ENCODE results near the gene ATP11A. TPM values are rescaled to one million over a fixed set of nuclear protein-coding genes. Genes with fewer than 3 reads are reported as not detected.
A peak's percentile ranks its signal among the peaks of the same experiment; 100 is the strongest.

Gene ATP11A
- total RNA-seq, 1 donor from 2014 or later, result 70.9 TPM

DNA sequence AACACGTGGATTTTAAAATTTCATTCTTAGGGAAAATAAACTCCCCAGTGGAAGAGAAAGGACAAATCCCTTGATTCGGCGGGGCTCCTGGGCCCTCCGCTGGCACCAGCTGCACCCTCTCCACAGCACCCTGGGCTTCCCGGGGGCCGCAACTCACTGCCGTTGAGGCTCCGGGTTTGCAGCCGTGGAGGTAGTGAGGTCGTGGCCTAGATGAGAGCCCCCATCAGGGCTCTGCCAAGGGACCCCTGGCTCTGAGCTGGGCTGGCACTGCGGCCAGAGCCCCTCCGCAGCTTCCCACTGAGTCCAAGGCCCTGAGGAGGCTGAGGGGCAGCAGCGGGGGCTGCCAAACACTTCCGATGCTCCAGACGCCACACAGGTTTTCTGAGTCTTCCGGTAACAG lies 145.5 kb downstream of the ATP11A start:
- DNase-seq (ENCODE audit: extremely low spot score, unreplicated experiment), result no peak
- H3K4me3 Mint-ChIP-seq, result no peak overlapping the region
- H3K27me3 Mint-ChIP-seq, result no peaks in the 10 kb centered on the region
- H3K36me3 Mint-ChIP-seq, result peaks cover 22% of the 10 kb centered on the region
- peaks cover 4% of the 10 kb centered on the region for H3K4me1 Mint-ChIP-seq (ENCODE audit: unreplicated experiment)
- H3K9me3 Mint-ChIP-seq, result no peaks in the 10 kb centered on the region
- TF ChIP-seq, protein P1, sequence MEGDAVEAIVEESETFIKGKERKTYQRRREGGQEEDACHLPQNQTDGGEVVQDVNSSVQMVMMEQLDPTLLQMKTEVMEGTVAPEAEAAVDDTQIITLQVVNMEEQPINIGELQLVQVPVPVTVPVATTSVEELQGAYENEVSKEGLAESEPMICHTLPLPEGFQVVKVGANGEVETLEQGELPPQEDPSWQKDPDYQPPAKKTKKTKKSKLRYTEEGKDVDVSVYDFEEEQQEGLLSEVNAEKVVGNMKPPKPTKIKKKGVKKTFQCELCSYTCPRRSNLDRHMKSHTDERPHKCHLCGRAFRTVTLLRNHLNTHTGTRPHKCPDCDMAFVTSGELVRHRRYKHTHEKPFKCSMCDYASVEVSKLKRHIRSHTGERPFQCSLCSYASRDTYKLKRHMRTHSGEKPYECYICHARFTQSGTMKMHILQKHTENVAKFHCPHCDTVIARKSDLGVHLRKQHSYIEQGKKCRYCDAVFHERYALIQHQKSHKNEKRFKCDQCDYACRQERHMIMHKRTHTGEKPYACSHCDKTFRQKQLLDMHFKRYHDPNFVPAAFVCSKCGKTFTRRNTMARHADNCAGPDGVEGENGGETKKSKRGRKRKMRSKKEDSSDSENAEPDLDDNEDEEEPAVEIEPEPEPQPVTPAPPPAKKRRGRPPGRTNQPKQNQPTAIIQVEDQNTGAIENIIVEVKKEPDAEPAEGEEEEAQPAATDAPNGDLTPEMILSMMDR (conservative IDR thresholded peaks at IDR 0.05), result no peak
- no peak overlapping the region for H3K27ac Mint-ChIP-seq

DNA sequence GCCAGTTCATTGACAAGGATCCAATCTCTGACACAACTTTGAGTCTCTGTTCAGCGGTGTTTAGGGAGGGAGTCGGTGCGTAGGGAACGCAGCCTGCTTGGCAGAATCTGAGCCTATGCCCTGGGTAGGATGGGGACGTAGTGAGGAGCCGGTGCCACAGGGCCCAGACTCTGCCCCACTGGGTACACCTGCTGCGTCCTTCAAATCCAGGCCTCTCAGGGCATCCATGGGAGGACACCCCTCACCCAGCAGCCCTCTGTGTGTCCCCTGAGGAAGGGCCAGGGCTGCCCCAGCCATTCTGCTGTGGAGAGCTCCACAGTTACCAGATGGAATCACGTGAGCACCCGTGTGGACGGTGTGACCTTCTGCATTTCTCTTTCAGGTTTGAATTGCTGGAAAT lies 146.0 kb downstream of the ATP11A start:
- TF ChIP-seq, protein P1 (conservative IDR thresholded peaks at IDR 0.05), result no peak
- no peak overlapping the region for H3K27ac Mint-ChIP-seq
- no peak for DNase-seq (ENCODE audit: extremely low spot score, unreplicated experiment)
- H3K4me1 Mint-ChIP-seq (ENCODE audit: unreplicated experiment), result peaks cover 4% of the 10 kb centered on the region
- H3K4me3 Mint-ChIP-seq, result no peak overlapping the region
- H3K36me3 Mint-ChIP-seq, result peaks cover 22% of the 10 kb centered on the region
- no peaks in the 10 kb centered on the region for H3K9me3 Mint-ChIP-seq
- H3K27me3 Mint-ChIP-seq, result no peaks in the 10 kb centered on the region

DNA sequence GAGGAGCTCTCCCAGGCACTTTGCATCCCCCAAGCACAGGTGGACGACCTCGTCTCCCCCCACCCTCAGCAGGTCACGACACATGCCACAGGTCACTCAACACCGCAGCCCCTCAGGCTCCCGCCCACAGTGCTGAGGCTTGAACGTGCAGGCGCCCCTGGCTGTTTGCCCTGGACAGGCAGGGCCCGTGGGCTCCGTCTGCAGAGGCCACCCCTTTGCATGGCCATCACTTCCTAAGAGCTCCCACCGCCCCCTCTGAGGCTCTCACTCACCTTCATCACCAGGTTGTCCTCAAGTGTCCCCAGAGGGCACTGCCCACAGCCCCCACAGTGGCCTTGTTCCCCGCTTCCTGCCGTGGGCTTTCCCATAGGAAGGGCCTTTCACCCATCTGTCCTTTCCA lies 147.1 kb downstream of the ATP11A start:
- TF ChIP-seq, protein P1 (conservative IDR thresholded peaks at IDR 0.05), result no peak
- H3K27ac Mint-ChIP-seq, result peak overlapping the region; percentile 62
- no peaks in the 10 kb centered on the region for H3K27me3 Mint-ChIP-seq
- H3K4me3 Mint-ChIP-seq, result no peak overlapping the region
- no peaks in the 10 kb centered on the region for H3K9me3 Mint-ChIP-seq
- DNase-seq (ENCODE audit: extremely low spot score, unreplicated experiment), result no peak
- peaks cover 4% of the 10 kb centered on the region for H3K4me1 Mint-ChIP-seq (ENCODE audit: unreplicated experiment)
- peaks cover 17% of the 10 kb centered on the region for H3K36me3 Mint-ChIP-seq

DNA sequence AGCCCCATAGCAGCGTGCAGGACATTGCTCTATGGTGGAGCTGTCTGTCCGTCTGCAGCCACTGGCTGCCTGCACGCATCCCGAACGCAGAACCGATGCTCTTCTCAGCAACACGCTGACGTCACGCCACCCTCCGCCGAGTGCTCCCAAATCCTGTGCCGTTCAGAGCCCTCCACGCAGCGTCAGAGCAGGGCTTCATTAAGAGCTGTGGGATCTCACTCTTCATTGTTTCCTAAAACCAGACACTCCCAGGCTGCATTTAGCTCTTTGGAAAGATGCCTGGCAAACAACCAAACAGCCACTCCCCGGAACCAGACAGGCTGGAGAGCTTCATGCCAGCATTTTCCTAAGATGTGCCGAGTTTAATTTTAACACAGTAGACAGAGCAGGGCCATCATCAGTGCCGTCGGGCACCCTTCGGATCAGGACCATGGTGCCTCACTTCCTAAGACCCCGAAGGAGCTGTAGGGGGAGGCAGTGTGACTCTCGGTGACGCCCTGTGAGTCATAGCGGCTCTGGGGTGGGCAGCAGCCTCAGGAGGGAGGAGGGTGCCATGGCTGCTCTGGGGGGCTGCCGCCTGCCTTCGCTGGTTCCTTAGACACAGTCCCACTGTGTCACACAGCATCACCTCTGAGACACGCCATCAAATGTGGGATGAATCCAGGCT lies 147.7 kb downstream of the ATP11A start:
- TF ChIP-seq, protein P1 (conservative IDR thresholded peaks at IDR 0.05), result no peak
- no peaks in the 10 kb centered on the region for H3K9me3 Mint-ChIP-seq
- H3K27ac Mint-ChIP-seq, result peak overlapping the region; percentile 62
- H3K4me3 Mint-ChIP-seq, result no peak overlapping the region
- peaks cover 4% of the 10 kb centered on the region for H3K4me1 Mint-ChIP-seq (ENCODE audit: unreplicated experiment)
- H3K27me3 Mint-ChIP-seq, result no peaks in the 10 kb centered on the region
- no peak for DNase-seq (ENCODE audit: extremely low spot score, unreplicated experiment)
- peaks cover 11% of the 10 kb centered on the region for H3K36me3 Mint-ChIP-seq

DNA sequence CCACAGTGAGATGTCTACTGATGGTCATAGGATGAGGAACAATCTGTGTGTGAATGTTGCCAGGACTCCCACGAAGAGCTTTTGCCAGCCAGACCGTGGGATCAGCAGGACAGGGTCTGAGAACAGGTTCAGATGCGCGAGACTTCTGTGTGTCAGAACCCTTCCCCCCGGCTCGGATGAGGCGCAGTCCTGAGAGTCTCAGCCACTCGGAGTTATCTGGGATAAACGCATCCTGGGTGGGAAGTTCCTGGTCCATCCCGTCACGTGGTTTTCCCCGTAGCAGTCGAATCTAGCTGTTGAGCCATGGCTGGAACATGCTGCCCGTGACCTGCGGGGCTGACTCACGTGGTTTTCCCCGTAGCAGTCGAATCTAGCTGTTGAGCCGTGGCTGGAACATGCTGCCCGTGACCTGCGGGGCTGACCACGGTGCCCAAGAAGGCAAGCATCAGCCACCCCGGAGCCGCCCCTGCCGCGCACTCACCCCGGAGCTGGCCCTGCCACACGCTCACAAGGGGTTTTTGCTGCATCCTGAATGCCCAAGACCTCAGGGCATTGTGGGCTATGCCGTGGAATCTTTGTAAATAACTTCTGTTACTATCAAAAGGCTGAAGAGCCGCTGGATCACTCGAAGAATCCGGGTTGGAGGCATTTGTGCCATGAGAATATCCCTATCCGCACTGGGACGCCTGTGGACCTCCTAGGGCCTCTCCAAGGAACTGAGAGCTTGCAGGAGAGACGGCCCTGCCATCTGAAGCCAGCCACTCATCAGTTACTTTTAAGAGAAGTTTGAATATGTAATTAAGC lies 148.4 kb downstream of the ATP11A start:
- no peaks in the 10 kb centered on the region for H3K27me3 Mint-ChIP-seq
- peaks cover 8% of the 10 kb centered on the region for H3K36me3 Mint-ChIP-seq
- TF ChIP-seq, protein P1 (conservative IDR thresholded peaks at IDR 0.05), result no peak
- no peak for DNase-seq (ENCODE audit: extremely low spot score, unreplicated experiment)
- H3K4me3 Mint-ChIP-seq, result no peak overlapping the region
- H3K9me3 Mint-ChIP-seq, result no peaks in the 10 kb centered on the region
- H3K27ac Mint-ChIP-seq, result no peak overlapping the region
- peaks cover 3% of the 10 kb centered on the region for H3K4me1 Mint-ChIP-seq (ENCODE audit: unreplicated experiment)
